C1 segment of cervical spinal cord (tissue), 14 donors: ENCODE measurements around the gene JPH4.
A peak's percentile ranks its signal among the peaks of the same experiment; 100 is the strongest.

Experiments
- DNase-seq, 14 donors: peaks; one replicate each; lab custom pipeline; 2025; lab: John Stamatoyannopoulos, UW

The JPH4 gene

DNA sequence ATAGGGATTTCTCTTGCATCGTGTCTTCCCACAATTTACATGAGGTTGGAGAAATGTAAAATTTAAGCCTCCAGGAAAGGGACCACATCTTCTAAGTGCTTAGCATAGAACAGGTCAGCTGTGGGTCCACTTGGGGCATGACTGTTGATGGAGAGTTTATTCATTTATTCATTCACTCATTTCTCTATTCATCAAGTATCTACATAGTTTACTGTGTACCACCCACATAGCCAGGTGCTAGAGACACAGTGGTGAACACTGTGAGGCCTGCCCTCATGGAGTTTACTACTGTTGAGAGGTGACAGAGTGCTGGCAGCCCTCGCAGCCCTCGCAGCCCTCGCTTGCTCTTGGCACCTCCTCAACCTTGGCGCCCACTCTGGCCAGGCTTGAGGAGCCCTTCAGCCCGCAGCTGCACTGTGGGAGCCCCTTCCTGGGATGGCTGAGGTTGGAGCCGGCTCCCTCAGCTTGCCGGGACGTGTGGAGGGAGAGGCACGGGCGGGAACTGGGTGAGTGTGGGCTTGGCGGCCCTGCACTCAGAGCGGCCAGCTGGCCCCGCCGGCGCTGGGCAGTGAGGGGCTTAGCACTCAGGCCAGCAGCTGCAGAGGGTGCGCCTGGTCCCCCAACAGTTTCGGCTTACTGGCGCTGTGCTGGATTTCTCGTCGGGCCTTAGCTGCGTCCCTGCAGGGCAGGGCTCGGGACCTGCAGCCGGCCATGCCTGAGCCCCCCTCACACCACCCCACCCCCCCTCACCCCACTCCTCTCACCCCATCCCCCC lies 1.7 kb upstream of the JPH4 start:
- DNase-seq, result no peak

DNA sequence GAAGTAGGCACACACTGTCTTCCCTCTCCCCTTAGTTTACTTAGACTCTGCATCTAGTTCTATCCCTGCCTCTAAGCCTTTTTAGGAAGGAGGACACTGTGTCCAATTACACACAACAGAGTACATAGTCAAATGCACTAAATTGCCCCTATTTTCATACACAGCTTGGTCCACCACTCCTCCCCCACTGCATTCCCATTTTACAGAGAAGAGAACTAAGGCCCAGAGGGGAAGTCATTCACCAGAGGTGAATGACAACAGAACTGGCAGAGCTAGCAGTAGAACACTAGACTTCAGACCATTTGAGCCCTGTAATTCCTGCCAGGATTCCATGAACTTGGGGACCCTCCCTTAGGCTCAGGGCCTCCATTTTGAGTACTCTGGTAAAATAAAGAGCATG lies 1.1 kb upstream of the JPH4 start:
- DNase-seq, result no peak

DNA sequence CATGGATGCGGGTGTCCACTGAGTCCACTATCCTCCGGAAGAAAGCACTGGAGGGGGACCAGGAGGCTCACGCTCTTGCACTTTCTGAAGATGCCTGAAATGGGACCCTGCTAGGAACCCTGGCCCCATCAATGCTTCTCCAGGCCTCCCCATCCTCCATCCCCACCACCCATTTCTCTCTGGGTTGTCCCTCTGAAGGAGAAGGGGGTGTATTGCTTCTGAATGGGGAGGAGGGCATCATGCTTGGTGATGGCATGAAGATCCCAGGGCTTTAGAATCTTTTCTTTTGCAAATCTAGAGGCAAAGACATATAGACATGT lies 681 bp upstream of the JPH4 start:
- no peak for DNase-seq

DNA sequence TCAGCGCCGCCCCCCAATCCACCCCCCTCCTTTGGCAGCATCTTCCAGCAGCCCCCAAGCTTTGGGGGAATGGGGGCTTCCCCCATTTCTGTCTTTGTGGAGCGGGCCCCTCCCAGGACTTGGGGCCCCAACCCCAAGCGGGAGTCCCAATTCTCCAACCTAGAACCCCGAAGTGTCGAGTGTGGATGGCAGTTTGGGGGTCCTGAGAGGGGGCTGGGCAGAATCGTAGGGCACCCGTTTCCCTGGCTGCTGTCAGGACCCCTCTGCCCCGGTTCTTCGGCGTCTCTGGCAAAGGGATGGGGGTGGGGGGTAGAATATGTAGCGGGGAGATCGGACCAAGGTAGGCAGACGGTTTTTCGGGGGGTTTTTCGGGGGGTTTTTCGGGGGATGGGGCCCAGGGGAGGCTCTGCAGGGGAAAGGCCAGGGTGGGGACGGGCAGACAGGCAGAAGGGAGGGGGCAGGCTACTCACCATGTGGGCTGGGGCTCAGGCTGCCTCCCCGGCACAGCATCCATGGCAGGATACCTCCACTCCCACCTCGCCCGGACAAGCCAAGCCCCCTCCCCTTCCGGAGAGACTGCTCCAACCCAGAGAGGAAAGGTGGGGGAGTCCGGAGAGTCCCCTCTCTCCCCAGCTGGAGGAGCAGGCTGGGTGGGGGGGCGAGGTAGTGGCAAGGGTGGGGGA lies 739 bp downstream of the JPH4 start:
- DNase-seq, result no peak

DNA sequence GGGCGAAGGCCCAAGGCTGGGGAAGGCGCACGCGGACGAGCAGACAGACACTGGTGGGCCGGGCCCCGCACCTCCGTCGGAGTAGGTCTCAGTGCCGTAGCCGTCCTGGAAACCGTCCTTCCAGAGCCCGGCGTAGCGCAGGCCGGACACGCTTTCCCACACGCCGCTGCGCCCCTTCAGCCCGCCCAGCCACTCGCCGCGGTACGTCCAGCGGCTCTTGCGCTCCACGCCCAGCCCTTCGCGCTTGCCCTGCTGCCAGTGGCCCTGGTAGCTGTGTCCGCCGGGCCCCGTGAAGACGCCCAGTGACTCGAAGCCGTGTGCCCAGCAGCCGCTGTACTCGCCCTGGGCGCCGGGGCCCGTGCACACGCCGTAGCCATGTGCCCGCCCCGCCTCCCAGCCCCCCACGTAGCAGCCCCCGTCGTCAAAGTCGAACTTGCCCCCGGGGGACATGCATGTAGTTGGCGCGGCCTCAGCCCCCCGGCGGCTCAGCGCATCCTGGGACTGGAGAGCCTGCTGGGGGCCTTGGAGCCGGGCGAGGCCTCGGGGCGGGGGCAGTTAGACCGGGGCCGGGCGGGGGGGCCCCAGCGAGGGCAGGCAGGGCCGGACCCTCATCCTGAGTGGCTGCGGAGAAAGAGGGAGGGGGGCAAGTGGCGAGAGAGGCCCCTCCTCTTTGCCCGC lies 1.4 kb downstream of the JPH4 start:
- peak in 1 of 14 donors; percentile 53 for DNase-seq

DNA sequence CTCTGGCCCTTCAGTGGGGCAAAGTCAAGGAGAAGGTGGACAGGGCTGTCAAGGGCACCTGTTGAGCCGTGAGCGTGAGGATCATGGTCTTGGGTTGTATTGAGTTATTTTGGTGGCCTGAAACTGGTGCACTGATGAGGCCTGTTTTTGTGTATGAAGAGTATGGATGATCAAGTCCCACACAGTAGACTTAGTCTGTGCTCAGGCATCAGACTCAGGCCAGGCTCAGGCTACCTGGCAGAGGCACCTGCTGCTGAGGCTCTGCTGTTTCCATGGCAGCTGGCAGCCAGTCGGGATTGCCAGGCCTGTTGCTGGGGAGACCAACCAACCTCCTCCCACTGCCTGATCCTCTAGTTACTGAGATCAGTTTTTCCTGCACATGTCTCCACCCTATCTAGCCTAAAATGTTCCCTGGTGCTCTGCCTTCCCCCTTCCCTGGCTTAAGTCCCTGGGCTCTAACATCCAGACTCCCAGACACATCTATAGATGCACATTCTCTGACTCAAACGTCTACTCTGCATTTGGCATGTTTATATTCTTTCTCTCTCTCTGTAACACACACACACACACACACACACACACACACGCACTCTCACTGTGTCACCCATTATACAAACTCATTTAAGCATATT lies 5.1 kb downstream of the JPH4 start:
- DNase-seq, result peak in 1 of 14 donors; percentile 72

DNA sequence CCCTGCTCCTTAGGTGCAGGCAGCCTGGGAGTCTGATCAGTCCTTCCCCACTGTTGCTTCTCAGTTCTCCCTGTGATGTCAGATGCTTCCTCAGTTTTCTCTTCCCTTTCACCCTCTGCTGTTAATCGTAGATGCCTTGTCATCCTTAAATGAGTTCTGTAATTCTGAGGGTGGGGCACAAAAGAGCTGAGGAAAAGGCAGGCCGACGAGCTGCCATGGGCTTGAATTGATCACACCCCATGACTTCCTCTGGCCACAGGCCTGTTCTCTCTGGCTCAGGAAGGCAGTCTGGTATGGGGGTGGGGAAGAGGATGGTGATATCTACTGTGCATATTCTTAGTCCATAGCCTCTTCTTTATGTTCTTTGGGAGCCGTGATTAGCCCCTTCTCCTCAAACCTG lies 5.8 kb downstream of the JPH4 start:
- no peak for DNase-seq

DNA sequence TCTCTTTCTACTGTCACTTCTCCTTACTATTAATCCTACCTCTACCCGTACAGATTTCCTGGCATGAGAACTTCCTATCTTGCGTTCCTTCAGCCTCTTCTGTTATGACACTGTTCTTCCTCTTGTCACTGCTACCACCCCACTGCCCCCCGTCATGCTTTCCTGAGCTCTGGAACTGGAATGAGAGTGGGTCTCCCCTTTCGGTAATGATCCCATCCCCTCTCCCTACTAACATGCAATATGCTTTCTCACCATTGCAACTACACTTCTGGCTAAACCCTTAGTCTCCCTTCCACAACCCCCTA lies 6.1 kb downstream of the JPH4 start:
- no peak for DNase-seq

DNA sequence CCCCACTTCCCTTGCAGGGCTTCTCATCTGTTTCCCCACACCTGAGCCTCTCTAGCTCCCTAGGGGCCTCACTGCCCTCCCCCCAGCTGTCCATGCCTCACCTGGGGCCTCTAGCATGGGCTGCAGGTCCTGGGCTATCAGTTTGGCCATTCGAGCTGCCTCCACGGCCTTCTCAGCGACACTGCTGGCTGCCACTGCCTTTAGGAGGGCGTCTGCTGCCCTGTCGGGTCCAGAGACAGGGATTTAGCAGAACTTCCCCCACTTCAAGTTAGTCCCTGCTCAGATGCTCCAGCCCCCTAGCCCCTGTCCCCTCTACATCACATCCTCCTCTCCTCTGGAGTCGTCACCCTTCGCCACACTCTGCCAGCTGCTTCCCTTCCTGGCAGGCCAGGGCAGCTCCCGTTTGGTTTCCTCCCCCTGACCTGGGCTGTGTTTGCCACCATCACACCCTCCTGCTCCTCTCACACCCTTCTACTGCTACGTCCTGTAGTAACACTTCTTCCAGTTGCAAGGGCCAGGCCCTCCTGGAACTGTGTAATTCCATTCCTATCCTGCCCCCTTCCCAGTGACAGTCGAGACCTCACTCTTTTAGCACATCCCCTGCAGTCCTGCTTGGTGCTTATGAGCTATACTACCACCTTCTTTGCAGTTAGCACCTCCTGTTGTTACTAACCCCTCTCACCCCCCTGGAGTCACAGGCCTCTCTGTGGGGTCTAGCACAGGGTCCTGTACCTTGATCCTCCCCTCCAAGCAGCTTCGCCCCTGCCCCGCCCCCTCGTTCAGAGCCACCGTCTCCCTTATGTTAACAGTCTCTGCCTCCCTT lies 6.7 kb downstream of the JPH4 start:
- no peak for DNase-seq

DNA sequence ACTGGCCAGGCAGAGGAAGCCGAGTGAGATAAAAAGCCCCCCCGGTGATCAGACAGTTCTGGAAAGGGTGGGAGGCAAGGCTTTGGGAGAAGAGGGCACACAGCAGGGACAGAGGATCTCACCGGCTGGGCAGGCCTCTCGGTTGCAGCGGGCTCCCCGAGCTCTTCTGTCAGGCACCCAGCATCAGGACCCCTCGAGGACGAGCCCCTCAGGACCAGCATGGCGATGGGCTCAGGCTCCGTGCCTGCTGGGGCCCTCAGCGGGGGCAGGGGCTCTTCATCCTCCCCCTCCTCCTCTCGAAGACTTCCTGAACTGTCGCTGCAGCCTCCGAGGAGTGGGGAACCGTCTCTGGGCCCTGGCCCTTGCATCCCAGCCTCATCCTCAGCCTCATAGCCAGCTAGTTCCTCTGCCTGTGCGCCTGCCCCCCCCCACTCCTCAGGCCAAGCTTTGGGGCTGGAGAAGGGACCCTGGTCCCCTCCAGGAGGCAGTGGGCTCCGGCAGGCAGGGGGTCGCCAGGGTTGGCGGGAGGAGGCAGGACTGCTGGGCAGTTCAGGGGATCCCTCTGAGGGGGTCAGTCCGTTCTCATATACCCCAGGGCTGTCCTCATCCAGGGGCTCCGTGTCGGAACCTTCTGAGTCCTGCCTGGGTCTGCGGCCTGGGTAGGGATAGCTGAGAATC lies 7.6 kb downstream of the JPH4 start:
- DNase-seq, result no peak

DNA sequence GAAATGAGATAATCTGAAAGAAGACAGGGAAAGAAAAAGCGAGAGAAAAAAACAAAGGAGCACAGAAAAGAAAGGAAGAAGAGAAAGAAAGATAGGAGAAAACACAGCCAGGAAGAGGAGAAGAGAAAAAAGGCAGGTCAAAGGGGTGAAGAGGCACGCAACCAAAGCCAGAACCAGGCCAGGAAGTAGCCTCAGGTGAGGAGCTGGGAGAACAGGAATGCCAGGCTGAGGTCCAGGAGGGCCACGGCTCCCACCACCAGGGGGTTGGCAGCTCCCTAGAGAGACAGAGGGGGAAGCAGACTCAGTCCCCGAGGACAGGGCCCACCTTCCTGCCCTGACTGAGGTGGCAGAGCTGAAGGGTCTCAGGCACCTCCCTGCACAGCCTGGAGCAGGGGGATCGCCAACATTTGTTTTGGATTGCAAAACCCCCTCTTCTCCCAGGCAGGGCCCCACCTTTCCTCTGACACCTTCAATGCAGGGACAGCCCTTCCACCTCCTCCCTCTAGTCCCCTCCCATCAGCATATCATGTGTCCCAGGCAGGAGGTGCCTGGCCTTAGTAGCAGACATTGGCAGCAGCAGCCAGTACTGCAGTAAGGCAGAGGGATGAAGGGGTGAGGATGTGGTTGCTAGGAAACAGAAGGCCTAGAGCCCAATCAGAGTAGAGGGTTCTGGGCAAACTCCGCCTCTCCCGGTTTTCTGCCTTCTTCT lies 9.0 kb downstream of the JPH4 start:
- DNase-seq, result peak in 3 of 14 donors; percentile 39 to 91 (median 53)

DNA sequence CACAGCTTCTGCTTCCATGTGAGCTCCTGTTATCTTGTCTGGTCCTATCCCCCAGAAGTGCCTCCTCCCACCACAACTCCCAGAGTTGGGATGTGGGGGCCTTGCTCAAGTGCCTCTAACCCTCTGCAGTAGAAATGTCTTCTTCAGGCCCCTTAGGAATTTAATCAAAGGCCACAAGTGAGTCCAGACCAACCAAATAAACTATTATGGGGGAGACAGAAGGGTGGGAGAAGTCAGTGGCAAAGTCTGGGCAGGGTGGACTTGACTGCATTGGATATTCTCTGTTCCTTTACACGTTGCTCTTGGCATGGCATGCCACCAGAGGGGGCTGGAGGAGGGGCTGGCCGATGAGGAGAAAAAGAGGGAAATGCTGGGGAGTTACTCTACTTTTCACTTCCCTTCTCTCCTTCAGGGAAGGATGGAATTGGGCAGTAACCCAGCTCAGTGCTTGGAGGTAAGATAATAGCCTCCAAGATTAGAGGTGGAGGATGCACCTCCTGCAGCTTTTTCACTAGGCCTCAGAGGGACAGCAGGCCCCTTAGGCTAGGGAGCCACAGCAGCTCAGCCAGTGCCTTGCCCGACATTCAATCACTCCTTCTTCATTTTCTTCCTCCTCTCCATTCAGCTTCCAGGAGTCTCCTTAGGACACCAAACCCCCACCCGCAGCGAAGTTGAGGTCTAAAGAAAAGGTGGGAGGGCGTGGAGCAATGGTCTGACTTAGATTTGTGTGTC lies 9.8 kb downstream of the JPH4 start:
- DNase-seq, result no peak

DNA sequence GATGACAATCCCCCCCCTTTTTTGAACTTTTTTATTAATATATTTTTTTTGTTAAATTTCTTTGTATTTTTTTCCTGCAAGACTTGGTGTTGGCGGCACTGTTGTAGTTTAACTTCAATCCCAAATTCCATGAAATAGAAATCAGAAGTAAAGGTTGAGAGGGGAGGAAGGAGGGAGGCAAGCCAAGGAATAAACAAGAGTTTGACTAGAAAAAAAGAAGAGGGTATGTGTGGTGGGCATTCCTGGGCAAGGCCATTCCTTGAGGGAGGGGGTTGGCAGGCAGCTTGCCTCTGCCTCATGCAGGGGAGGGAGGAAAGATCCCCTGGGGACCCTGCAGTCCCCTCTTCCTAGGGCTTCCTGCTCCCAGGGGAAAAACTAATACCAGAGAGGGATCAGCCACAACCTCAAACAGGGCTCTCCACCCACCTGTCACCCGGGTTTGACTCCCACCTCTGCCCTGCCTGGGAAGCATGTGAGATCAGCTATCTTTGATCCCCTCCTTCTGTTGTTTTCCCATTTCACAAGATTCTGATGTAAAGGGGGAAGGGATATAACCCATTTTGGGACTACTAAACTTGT lies 10.5 kb downstream of the JPH4 start:
- no peak for DNase-seq

DNA sequence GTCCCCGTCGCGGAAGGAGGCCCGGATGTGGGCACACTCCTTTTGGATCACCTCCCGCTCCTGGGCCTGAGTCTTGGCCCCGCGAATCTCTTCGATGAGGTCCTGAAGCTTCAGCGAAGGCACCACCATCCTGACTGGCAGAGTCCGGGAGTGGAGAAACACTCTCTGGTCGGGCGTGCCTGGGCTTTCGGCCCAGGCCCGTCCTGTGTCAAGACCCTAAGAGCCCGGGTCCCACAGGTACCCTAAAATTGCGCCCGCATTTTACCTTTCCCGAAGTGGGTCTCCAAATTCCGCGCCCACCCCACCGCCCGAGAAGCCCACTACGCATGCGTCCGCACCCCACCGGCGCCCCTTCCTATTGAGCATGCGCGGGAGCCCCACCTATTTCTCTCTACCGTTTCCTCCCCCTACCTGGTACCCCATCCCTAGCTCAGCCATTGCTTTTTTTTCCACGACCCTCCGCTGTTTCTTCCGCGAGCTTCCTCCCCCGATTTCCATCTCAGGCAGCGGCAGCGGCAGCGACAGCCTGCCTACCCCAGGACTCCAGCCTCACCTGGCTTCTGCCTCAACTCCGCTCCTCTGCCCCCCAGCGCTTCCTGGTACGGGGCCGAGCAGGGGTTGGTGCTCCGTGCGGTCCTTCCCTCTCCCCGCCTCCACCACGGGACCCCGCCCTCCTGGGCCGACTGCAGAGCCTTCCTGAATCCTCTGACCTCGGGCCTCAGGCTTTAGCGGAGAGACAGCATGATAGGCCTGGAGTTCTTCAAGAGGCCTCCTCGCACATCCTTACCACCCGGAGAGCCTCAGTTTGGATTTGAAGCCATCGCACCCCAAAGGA lies 11.2 kb downstream of the JPH4 start, which contains the start of gene AP1G2:
Gene AP1G2, minus strand, starts transcription at position 606 of the 835 bp plus-strand sequence. Its CDS starts 477 bp downstream, at position 129.
- peak in 12 of 14 donors; percentile 52 to 86 (median 73) for DNase-seq

DNA sequence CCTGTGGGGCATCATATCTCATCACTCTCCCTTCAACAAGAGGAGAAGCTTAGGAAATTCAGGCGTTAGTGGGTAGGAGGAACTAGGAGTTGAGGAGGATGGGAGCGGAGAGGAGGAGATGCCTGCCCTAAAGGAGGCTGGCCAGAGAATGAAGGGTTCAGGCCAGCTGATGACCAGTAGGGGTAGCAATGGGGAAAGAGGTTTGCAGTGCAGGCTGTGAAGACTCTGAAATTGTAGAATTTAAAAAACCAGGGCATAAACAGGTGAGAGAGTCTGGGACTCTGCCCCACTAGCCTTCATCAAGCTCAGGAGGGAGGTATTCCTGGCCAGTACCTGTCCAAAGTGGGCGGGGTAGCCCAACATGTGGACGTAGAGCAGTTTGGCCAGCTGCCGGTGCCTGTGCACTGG lies 11.8 kb downstream of the JPH4 start:
- DNase-seq, result no peak

DNA sequence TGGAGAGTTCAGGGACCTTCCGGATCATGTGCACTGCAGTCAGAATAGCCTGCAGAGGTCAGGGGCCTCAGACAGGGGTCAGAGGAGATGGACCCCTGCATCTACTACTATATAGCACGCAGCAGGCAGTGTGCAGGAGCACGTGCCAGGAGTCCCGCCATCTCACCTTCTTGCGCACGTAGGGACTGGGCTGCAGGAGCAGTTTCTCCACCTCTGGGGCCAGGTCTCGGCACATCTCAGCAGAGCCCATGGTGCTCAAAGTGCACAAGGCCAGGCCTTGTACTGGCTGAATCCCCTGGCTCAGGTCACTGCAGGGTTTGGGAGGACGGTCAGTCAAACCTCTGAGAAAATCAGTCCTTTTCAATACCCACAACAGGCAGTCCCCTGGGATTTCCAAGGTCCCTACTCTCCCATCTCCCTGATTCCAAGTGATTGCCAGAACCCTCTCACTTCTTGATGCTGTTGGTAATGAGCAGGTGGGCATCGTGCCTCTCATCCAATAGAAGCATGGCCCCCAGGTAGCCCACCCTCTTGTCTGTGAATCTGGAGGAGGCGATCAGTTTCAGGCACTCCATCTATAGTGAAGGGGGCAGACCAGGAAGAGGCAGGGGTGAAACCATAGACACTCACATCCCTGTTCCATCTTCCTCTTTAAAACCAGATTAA lies 12.3 kb downstream of the JPH4 start:
- DNase-seq, result no peak

DNA sequence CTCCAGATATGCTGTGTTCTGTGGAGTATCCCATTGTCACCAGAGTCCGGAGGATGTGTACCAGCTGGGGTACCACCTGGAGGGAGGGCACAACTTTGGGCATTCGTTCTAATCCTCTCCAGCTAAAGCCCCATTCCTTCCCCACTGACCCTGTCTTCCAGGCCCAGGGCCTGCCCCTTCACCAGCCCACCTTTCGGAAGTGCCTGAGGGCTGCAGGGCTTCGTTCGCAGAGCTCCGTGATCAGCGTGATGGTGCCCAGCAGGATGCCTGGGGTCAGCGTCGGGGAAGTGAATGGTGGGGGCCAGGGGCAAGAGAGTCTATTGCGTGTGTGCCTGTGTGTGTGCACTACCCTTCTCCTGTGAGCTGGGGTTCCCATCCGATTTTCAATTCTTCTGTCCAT lies 13.0 kb downstream of the JPH4 start:
- DNase-seq, result no peak

DNA sequence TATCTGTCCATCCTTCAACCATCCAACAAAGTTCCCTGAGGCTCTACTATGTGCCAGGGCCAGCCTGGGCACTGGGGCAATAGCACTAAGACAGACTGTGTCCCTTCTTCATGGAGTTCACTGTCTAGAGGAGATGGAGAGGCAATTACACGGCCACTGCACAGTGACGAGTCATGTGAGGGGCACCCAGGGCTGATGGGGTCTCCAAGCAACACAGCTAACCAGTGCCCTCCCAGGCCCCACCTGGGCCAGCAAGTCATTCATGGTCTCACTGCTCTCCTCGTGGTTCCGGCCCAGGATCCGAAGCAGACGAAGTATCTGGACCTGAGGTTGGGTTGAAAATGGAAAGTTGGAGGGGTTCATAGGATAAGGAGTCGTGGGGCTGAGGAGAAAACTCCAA lies 13.7 kb downstream of the JPH4 start:
- DNase-seq, result no peak
